GM11168 (cell line): Measurements from ENCODE around the gene AADACL4.

Source experiments
- in situ Hi-C: fragments of 300-500 bp; cut with MboI; formaldehyde crosslinking; loops from one replicate; pipeline ENCODE4 v1.12.0; 2022; ENCODE audit warnings: low sequenced_read_pairs; ENCODE audit not compliant: unreplicated experiment

AADACL4 gene

DNA sequence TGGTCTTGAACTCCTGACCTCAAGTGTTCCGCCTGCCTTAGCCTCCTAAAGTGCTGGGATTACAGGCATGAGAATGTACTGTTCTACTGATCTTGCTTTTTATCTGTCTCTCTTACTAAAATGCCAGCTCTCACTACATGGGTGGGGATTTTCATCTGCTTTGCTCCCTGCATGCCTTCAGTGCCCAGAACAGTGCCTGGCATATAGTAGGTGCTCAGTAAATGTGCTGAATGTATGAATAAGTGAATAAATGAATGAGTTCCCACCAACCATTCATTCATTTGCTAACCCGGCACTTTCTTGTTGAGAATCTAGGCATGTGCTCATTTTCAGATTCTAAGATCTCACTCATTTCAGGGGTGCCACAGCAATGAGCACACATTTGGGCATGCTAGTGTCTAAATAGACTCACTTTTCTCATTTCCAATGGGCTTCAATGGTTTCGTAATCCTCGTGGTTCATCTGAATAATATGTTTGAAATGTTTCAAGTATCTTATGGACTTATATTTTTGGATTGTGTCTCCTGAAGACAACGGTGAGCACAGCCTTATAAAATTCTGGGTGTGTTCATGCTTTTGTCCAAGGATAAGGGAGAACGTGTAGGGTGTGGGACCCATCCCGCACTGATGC, 33.5 kb upstream of the AADACL4 start:
- in situ Hi-C loops = loop anchor here (10.0 to 25.0 kb wide), 3 partner anchors 198 to 498 kb away; no protein-coding TSS in a partner anchor

DNA sequence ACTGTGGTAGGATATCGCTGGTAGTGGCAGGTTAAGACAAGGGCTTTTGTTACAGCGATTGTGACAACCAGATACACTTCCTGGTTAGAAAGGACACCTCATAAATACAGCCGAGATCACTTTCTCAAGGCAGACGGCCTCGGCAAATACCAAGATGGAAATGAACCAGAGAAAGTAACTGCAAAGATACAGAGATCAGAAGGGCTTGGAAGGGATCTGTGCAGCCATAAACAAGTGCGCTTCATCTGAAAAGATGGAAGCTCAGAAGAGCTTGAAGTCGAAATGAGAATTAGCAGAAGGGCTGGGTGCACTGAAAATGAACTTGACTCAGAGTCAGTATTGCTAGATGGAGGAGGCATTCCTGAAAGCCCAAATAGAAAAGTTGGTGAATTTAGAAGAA, 32.9 kb upstream of the AADACL4 start:
- in situ Hi-C loops = loop anchor here (10.0 to 25.0 kb wide), 3 partner anchors 199 to 499 kb away; no protein-coding TSS in a partner anchor

DNA sequence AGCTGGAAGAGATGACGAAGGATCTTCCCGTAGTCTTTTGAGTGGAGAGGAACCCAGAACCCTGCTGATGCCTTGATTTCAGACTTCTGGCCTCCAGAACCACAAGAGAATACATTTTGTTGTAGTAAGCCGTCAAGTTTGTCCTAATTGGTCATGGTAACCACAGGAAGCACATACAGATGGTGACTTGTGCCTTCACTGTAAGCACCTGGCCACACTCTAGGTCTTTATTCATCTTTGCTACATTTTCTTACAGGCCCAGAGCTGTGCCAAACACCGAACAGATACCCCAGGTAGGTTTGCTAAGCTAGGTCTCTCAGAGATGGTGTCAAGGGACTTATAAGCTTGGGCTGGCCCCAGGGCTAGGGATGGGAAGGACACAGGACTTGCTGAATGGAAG, 30.7 kb upstream of the AADACL4 start:
- in situ Hi-C loops = loop anchor here (10.0 to 25.0 kb wide), 3 partner anchors 201 to 501 kb away; no protein-coding TSS in a partner anchor

DNA sequence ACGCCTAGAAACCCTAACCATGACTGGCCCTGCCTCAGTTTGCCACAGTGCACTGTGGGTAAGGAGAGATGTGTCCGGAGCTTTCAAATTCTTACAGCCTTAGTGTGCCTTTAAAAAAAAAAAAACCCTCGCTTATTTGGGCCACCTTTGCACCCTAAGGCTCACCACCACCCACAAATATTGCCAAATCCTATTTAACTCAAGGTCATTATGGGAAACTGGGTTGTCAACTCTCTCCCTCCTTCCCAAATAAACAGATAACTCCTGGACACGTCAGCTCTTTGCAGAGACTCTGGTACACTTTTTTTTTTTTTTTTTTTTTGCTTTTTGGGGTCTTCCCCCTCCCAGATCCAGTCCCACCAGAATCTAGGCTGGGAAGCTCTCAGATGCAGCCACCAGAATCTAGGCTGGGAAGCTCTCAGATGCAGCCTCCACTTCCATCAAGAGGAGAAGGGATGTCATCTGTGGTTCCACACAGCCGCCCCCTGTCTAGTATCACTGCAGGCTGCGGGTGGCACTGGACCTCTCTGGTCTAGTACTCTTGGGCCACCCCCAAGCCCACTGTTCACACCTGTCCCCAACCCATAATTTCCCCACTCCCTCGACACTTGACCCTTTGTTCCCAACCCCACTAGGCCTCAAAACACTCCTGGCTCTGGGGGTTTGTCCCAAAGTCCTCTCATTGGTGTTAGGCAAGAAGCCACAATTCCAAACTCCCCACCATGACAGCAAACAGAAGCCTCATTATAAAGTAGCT, 29.3 kb upstream of the AADACL4 start:
- in situ Hi-C loops = loop anchor here (10.0 to 25.0 kb wide), 3 partner anchors 202 to 502 kb away; no protein-coding TSS in a partner anchor

DNA sequence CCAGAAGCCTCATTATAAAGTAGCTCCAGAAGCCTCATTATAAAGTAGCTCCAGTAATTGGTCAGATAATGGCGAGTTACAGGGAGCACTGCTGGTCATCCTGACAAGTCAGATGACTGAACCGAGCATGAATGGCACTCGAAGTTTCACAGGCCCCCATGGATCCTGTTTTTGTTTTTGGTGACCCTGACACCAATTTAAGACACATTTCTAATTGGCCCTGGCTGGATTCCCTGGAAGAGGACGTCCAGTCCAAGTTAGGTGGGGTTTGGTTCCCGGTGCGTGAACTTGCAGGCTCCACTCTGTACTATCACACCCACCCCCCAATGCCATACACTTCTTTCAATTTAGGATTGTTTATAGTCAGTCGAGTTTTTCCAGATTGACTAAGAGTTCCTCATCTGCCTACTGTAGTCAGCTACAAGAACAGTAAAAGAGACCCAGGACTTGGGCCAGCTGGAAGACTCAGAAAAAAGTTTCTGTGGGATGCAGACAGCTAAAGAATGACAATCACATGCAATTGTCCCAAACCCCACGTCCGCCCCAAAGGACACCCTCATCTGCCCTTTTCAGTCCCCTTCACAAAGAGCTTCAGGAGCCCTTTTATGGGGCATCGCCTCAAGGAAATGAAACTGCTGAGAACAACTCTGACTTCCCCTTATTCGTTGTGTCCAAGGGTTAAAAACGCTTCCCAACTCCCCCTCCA, 28.6 kb upstream of the AADACL4 start:
- in situ Hi-C loops = loop anchor here (10.0 to 25.0 kb wide), 3 partner anchors 203 to 503 kb away; no protein-coding TSS in a partner anchor

DNA sequence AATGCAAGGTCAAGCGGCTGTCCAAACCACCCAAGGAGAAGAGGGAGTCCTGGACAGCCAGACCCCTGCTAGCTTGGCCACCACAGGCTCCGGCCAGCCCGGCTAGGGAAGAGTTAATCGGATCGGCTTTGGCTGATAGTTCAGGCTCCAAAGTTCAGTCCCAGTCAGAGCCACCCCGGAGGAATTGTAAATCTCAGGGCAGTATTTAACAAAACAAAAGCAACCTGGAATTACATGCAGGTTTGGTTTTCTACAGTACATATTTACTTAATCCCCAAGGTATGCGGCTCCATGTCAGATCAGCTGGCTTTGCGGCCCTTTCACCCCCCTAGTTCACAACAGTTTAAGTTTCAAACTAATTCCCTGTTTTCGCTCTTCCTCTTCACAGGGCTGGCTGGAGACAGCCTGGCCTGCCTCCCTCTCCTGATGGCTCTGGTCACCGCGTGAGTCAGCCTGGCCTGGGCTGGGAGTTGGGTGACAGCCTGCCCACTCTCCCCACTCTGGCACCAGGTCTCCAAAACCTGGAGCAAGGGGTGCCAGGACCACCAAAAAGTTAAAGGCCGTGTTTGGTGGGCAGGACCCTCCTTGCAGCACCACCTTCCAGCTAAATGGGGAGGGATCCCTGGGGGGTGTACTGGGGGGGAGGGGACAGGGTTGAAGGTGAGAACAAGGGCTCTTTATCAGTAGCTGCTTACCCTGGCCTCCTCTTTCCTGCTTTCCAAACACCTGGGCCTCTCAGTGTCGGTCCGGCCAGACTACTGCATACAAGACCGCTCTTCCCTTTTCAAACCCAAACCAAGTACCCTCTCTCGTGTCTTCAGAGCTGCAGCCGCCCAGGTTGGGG, 27.8 kb upstream of the AADACL4 start:
- in situ Hi-C loops = loop anchor here (10.0 to 25.0 kb wide), 3 partner anchors 204 to 504 kb away; no protein-coding TSS in a partner anchor

DNA sequence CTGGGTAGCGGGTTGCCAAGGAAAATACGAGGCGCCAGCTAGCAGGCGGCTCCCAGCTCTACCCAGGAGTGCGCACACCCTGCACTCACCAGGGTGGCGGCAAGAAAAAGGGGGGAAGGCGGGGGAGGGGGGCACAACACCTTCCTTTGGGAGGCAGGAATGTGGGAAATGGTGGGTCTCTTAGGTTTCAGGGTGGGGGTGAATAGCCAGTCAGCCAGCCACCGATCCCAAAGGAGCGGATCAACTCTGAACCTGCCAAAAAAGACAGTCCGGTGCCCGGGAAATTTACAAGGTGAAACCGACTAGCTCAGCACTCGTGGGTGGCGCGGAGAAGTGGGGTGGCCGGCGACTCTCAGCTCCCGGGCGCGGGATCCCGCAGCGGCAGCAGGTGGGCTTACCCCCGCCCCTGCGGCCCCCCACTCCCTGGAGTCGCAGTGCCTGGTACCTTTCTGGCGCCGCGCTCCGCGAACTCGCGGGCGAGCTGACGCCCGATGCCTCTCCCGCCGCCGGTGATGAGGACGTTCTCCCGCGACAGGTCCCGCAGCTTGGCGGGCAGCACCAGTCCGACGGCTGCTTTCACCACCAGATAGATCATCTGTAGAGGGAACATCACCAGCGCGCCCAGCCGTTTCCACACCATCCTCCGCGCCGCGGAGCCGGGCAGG, 27.0 kb upstream of the AADACL4 start:
- in situ Hi-C loops = loop anchor here (10.0 to 25.0 kb wide), 3 partner anchors 205 to 505 kb away; no protein-coding TSS in a partner anchor

DNA sequence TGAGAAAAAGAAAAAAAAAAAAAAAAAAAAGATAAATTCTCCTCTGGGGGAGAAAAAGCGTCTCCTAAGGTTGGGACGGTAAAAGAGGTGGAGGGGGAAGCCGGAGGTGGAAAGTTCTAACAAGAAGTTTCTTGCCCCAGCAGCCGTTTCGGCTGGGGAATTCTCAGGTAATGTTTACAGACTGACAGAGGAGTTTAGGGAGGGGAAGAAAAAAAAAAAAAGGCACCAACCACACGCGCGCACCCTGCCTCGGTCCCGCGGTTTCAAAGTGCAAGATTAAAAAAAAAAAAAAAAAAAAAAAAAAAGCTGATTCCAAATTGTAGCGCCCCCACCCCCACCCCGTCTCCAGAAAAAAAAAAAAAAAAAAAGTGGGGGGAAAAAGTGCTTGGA, 26.4 kb upstream of the AADACL4 start:
- in situ Hi-C loops = loop anchor here (10.0 to 25.0 kb wide), 3 partner anchors 205 to 505 kb away; no protein-coding TSS in a partner anchor

DNA sequence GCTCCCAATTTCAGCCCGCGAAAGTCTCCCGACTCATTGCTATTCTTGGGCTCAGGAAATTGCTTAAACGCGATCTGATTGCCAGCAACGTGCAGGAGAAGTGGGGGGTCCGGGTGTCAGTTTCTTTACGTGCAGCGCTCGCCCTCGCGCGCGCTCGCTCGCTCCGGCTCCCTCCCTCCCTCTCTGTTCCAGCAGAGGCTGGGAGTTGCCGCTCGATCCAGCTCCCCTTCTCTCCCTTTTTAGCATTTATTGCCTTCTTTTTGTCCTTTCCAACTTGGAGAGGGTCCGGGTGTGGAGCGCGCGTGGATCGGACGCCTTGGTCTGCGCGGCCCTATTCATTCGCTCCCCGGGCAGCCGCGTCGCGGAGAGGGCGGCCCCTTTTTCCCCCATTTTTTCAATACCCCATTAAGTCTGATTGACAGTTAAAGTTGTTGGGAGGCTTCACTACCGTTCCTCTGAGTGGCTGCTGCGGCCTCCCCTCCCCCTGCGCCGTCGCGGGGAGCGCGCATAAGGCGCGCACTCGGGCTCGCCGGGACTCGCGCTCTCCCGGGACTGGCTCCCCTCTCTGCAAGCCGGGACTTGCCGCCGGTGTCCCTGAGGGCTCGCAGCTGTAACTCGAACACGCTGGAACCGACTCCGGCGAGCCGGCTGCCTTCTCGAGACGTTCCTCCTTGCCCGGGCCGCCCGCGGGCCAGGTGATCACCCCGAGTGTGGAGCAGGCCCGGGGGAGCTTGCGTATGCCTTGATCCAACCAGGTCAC, 25.8 kb upstream of the AADACL4 start, which contains the start of gene DHRS3:
Gene DHRS3 (minus strand): TSS at position 310 of the 760 bp plus-strand sequence. CDS start 862 bp downstream, outside the sequence.
- in situ Hi-C loops = loop anchor here (10.0 to 25.0 kb wide), 3 partner anchors 206 to 506 kb away; no protein-coding TSS in a partner anchor

DNA sequence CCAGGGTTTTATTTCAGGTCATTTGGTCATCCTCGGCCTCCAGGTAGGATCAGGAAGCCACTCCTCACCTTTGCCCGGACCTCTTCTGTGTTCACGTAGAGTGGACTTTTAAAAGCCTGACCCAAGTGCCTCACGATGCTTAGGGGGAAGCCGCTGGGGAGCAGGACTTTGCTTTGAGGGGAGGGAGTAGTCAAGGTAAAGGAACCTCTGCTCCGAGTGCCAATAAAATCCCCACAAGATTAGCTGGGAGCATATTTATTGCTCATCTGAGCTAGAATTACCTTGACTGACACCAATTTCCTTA, 25.3 kb upstream of the AADACL4 start:
- in situ Hi-C loops = loop anchor here (10.0 to 25.0 kb wide), 3 partner anchors 206 to 506 kb away; no protein-coding TSS in a partner anchor

DNA sequence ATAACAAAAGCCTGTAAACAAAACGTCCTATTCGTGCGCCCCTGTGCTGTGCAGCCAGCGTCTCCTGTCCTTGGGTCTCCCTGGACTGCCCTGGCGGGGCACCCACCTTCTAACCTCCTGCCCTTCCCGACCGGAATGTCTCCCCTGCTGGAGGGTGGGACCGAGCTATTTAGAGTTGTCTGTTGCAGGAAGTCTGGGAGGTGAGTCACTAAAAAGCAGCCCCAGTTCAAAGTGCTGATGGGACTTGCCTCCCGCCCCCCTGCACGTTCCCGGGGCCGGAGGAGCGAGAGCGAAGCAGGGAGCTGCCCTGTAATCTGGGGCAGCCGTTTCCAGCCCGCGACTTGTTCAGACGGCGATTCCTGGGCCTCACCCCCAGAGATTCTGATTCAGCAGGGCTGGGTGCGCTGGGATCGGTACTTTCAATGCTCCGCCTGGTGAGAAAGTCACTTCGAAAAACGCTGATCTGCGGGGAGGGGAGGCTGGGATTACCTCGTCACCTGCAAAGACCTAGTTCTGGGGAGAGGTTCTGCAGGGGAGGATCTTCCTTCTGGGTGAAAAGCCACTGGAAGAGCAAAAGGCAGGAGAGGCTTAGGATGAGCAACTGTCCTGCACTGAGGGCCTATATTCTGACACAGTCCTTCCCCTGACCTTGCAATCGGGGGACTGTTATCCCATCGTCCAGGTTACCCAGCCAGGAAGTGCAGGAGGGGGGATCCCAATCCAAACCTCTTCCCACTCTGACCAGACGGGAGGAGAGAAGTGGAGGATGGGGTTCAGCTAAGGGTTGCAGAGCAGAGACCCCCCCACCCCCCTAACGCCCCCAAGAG, 24.7 kb upstream of the AADACL4 start:
- in situ Hi-C loops = loop anchor here (10.0 to 25.0 kb wide), 3 partner anchors 207 to 507 kb away; no protein-coding TSS in a partner anchor

DNA sequence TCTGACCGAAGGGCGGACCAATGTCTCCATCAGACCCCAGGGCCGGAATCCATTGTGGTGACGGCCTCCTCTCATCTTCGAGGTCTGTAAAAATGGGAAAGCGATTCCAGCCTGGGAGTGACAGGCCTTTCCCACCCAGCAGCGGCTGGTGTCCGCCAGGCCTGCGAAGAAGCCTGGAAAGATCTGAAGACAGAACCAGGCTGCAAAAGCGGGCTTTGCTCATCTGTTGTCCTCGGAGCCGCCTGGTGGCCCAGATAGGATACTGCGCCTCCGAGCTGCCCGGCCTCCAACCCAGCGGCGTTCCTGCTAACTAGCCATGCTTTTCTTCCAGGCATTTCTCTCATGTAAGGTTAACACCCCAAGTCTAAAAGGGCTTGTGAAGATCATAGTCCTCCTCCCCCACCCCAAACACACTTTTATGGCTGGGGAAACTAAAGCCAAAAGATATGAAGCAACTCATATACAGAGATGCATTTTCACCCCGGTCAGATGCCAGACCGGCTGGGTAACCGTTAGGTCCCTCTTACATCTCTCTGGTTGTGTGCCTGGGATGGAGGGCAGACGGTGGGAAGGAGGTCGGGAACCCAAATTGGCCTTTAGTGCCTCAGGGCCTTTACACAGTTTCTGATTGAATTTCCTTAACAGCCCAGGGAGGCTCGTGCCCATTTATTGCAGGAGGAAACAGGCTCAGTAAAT, 23.9 kb upstream of the AADACL4 start:
- in situ Hi-C loops = loop anchor here (10.0 to 25.0 kb wide), 3 partner anchors 208 to 508 kb away; no protein-coding TSS in a partner anchor

DNA sequence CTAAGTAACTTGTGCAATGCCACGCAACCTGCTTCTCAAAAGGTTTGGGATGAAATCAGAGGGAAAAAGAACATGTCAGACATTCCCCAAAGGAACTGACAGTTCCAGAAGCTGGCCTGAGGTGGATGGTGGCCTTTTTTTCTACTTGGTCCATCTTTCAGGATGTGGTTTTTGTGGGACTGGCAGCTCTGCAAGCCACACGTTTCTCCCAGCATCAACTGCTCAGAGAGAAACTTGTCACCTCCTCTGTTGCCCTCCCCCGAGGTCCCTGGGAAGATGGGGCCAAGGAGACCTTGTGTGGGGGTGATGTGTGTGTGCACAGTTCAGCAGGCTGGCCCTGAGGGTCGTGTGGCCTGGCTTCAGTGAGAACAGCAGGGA, 23.4 kb upstream of the AADACL4 start:
- in situ Hi-C loops = loop anchor here (25.0 kb wide), 2 partner anchors 208 to 508 kb away; no protein-coding TSS in a partner anchor

DNA sequence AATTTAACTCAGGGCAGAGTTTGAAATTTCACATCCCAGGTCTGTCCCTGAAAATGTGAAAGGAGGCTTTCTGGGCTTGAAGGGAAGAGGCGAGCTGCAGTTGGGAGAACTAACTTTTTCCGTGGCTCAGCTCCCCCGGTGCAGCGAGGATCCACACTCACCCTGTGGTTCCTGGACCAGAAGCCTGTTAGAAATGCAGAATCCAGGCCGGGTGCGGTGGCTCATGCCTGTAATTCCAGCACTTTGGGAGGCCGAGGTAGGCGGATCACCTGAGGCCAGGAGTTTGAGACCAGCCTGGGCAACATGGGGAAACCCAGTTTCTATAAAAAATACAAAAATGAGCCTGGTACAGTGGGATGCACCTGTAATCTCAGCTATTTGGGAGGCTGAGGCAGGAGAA, 23.0 kb upstream of the AADACL4 start:
- in situ Hi-C loops = loop anchor here (25.0 kb wide), 2 partner anchors 209 to 509 kb away; no protein-coding TSS in a partner anchor

DNA sequence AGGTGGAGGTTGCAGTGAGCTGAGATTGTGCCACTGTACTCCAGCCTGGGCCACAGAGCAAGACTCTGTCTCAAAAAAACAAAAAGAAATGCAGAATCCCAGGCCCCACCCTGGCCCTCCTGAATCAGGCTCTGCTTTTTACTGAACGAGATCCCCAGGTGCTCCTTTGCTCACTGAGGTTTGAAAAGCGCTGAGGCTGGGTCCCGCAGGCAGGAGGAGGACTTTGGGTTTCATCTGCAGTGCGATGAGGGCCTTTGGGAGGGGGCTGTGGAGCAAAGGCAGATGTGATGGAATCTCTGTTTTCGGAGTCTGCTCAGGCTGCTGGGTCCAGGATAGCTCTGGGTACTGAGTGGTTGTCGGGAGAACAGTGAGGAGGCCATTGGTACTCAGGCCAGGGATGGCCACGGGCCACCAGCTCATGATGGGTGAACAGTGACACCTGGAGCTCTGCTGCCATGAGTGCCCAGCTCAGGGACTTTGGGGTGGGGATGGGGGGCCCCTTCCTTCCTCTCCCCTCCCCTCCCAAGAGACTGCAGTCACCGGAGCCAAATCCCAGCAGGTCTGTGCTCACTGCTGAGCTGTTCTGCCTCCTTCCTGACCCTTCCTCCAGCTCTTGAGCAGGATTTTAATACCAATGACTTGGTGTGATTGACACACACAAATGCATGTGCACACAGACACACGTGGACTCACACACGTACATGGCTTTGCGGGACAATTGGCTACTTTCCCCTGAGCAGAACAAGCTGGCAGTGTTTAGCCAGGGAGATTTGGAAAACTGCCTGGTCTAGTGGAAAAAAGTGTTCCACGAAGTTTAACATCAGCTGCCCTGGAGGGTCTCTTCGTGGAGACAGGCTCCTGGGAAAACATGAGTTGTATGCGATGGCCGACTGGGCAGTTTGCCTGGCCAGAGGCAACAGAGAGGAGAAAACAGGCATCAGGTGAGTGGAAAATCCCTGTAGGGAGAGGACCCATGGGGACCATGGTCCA, 22.2 kb upstream of the AADACL4 start:
- in situ Hi-C loops = loop anchor here (25.0 kb wide), 2 partner anchors 209 to 509 kb away; no protein-coding TSS in a partner anchor
